WTC11 (cell line): ENCODE measurements around the gene MAPK12. TPM values are rescaled to one million over a fixed set of nuclear protein-coding genes. Genes with fewer than 3 reads are reported as not detected.

Experiments
- ATAC-seq: fragments of 200-7000 bp; cut with Tn5 transposase; 2 replicates; pipeline ENCODE4 v1.10.0; 2021; ENCODE audit warnings: mild to moderate bottlenecking, moderate library complexity
- CTCF ChIA-PET: fragments of 300-600 bp; sonication (Branson Sonifier 250); formaldehyde crosslinking; loops from one replicate; lab custom pipeline; 2021; ENCODE audit warnings: antibody characterized with exemption; lab: Charles Lee
- POLR2A ChIA-PET: fragments of 350-600 bp; sonication (Branson Sonifier 250); formaldehyde crosslinking; loops from one replicate; lab custom pipeline; 2021; ENCODE audit warnings: antibody characterized with exemption; lab: Charles Lee
- DNase-seq: peaks from one replicate; pipeline ENCODE4 v3.0.0; 2021; ENCODE audit warnings: low spot score
- H3K27ac Mint-ChIP-seq: 2 replicates; pipeline ENCODE4 v1.8.0; 2021; ENCODE audit warnings: mixed read lengths
- H3K27me3 Mint-ChIP-seq: 2 replicates; pipeline ENCODE4 v1.8.0; 2021; ENCODE audit warnings: low read depth, mild to moderate bottlenecking, moderate library complexity, mixed read lengths
- H3K36me3 Mint-ChIP-seq: 2 replicates; pipeline ENCODE4 v1.8.0; 2021; ENCODE audit warnings: mixed read lengths
- H3K4me1 Mint-ChIP-seq: 2 replicates; pipeline ENCODE4 v1.8.0; 2022; ENCODE audit warnings: mixed read lengths
- H3K4me3 Mint-ChIP-seq: 2 replicates; pipeline ENCODE4 v1.8.0; 2021; ENCODE audit warnings: mild to moderate bottlenecking, moderate library complexity, mixed read lengths
- H3K9me3 Mint-ChIP-seq: 2 replicates; pipeline ENCODE4 v1.8.0; 2021; ENCODE audit warnings: mixed read lengths
- ATF2 ChIP-seq: sonication (generic); formaldehyde crosslinking; IDR thresholded peaks from 2 replicates; pipeline ENCODE4 v1.8.1; 2022; ENCODE audit warnings: low read depth, missing genetic modification reagents, borderline replicate concordance
- ATF6 ChIP-seq: sonication (generic); formaldehyde crosslinking; IDR thresholded peaks from 2 replicates; pipeline ENCODE4 v1.8.1; 2023; ENCODE audit warnings: mild to moderate bottlenecking, missing genetic modification reagents
- CREM ChIP-seq: sonication (generic); formaldehyde crosslinking; IDR thresholded peaks from 2 replicates; pipeline ENCODE4 v1.8.1; 2022; ENCODE audit warnings: mild to moderate bottlenecking, missing genetic modification reagents, moderate library complexity
- E2F5 ChIP-seq: sonication (generic); formaldehyde crosslinking; IDR thresholded peaks from 2 replicates; pipeline ENCODE4 v1.8.1; 2022; ENCODE audit warnings: mild to moderate bottlenecking, moderate library complexity, missing genetic modification reagents
- FOXJ3 ChIP-seq: sonication (generic); formaldehyde crosslinking; IDR thresholded peaks from 2 replicates; pipeline ENCODE4 v1.9.0; 2021; ENCODE audit warnings: missing genetic modification reagents, mild to moderate bottlenecking, borderline replicate concordance
- FOXK1 ChIP-seq: sonication (generic); formaldehyde crosslinking; IDR thresholded peaks from 2 replicates; pipeline ENCODE4 v1.8.0; 2022; ENCODE audit warnings: mild to moderate bottlenecking, moderate library complexity, missing genetic modification reagents
- HMGXB4 ChIP-seq: sonication (generic); formaldehyde crosslinking; IDR thresholded peaks from 2 replicates; pipeline ENCODE4 v1.8.1; 2023; ENCODE audit warnings: mild to moderate bottlenecking, moderate library complexity, missing genetic modification reagents
- IRF2 ChIP-seq: sonication (generic); formaldehyde crosslinking; IDR thresholded peaks from 2 replicates; pipeline ENCODE4 v1.8.0; 2022; ENCODE audit warnings: low read depth, missing genetic modification reagents, borderline replicate concordance
- JAZF1 ChIP-seq: fragments of 250-450 bp; sonication (Bioruptor Pico); IDR thresholded peaks from 2 replicates; pipeline ENCODE4 v1.9.0; 2021; ENCODE audit warnings: moderate library complexity, mild to moderate bottlenecking, inconsistent platforms
- JUN ChIP-seq: sonication (generic); formaldehyde crosslinking; IDR thresholded peaks from 2 replicates; pipeline ENCODE4 v1.8.0; 2023; ENCODE audit warnings: mild to moderate bottlenecking, missing genetic modification reagents
- KAT7 ChIP-seq: sonication (generic); formaldehyde crosslinking; IDR thresholded peaks from 2 replicates; pipeline ENCODE4 v1.8.1; 2023; ENCODE audit warnings: missing genetic modification reagents, mild to moderate bottlenecking, borderline replicate concordance
- MAX ChIP-seq: sonication (generic); formaldehyde crosslinking; IDR thresholded peaks from 2 replicates; pipeline ENCODE4 v1.8.0; 2022; ENCODE audit warnings: mild to moderate bottlenecking, missing genetic modification reagents
- MYBL2 ChIP-seq: sonication (generic); formaldehyde crosslinking; IDR thresholded peaks from 2 replicates; pipeline ENCODE4 v1.8.1; 2023; ENCODE audit warnings: mild to moderate bottlenecking, moderate library complexity, missing genetic modification reagents
- NR1H2 ChIP-seq: sonication (generic); formaldehyde crosslinking; IDR thresholded peaks from 2 replicates; pipeline ENCODE4 v1.9.0; 2021; ENCODE audit warnings: mild to moderate bottlenecking, moderate library complexity, missing genetic modification reagents
- NR3C1 ChIP-seq: sonication (generic); formaldehyde crosslinking; conservative IDR thresholded peaks from 2 replicates; pipeline ENCODE4 v1.8.1; 2023; ENCODE audit warnings: low read depth, mild to moderate bottlenecking, missing genetic modification reagents
- RELA ChIP-seq: sonication (generic); formaldehyde crosslinking; IDR thresholded peaks from 2 replicates; pipeline ENCODE4 v1.8.1; 2022; ENCODE audit warnings: missing genetic modification reagents, mild to moderate bottlenecking, borderline replicate concordance
- SMAD4 ChIP-seq: sonication (generic); formaldehyde crosslinking; IDR thresholded peaks from 2 replicates; pipeline ENCODE4 v1.8.0; 2022; ENCODE audit warnings: mild to moderate bottlenecking, missing genetic modification reagents
- STAT6 ChIP-seq: sonication (generic); formaldehyde crosslinking; conservative IDR thresholded peaks from 2 replicates; pipeline ENCODE4 v1.8.1; 2023; ENCODE audit warnings: mild to moderate bottlenecking, low read depth, missing genetic modification reagents, moderate library complexity
- TCF7 ChIP-seq: sonication (generic); formaldehyde crosslinking; IDR thresholded peaks from 2 replicates; pipeline ENCODE4 v1.8.0; 2022; ENCODE audit warnings: mild to moderate bottlenecking, low read depth, missing genetic modification reagents, moderate library complexity
- ZMAT4 ChIP-seq: fragments of 250-450 bp; sonication (Bioruptor Pico); IDR thresholded peaks from 2 replicates; pipeline ENCODE4 v1.9.0; 2021; ENCODE audit warnings: mild to moderate bottlenecking
- ZNF138 ChIP-seq: sonication (generic); formaldehyde crosslinking; conservative IDR thresholded peaks from 2 replicates; pipeline ENCODE4 v1.8.1; 2022; ENCODE audit warnings: mild to moderate bottlenecking, moderate library complexity, missing genetic modification reagents
- ZNF219 ChIP-seq: sonication (generic); formaldehyde crosslinking; IDR thresholded peaks from 2 replicates; pipeline ENCODE4 v1.8.0; 2023; ENCODE audit warnings: missing genetic modification reagents, mild to moderate bottlenecking, borderline replicate concordance
- ZNF232 ChIP-seq: sonication (generic); formaldehyde crosslinking; IDR thresholded peaks from 2 replicates; pipeline ENCODE4 v1.8.0; 2022; ENCODE audit warnings: mild to moderate bottlenecking, missing genetic modification reagents
- ZNF263 ChIP-seq: sonication (generic); formaldehyde crosslinking; IDR thresholded peaks from 2 replicates; pipeline ENCODE4 v1.8.1; 2022; ENCODE audit warnings: low read depth, mild to moderate bottlenecking, moderate library complexity, missing genetic modification reagents
- ZNF317 ChIP-seq: sonication (generic); formaldehyde crosslinking; IDR thresholded peaks from 2 replicates; pipeline ENCODE4 v1.8.1; 2023; ENCODE audit warnings: low read depth, mild to moderate bottlenecking, moderate library complexity, missing genetic modification reagents, borderline replicate concordance
- total RNA-seq: library from RNA; stranded (reverse); gene quantifications from 3 replicates; pipeline ENCODE4 v1.2.3, GENCODE V29; 2021

MAPK12 gene
- total RNA-seq, 1 experiment from 2014 or later, result 31.0 TPM

GRCh38 chr22:50303515-50303847 lies 42.0 kb upstream of the MAPK12 start:
- H3K4me3 Mint-ChIP-seq, result no peak overlapping the region
- H3K4me1 Mint-ChIP-seq, result peaks cover 29% of the 10 kb centered on the region
- H3K27me3 Mint-ChIP-seq, result peaks cover 6% of the 10 kb centered on the region; the same call in 1 of the 2 replicates
- CTCF ChIA-PET, result interaction anchor here (0.6 to 2.4 kb wide), 8 partner anchors 10 to 222 kb away, joined by 3 to 16 read pairs (median 4); partner anchors contain the start of genes HDAC10 and SCO2
- H3K27ac Mint-ChIP-seq, result no peak overlapping the region
- POLR2A ChIA-PET, result interaction anchor here (1.9 kb wide), 1 partner anchor 9 kb away, joined by 6 read pairs; no protein-coding TSS in a partner anchor
- ATAC-seq, result no peak
- H3K9me3 Mint-ChIP-seq, result no peaks in the 10 kb centered on the region
- H3K36me3 Mint-ChIP-seq, result no peaks in the 10 kb centered on the region
- DNase-seq, result no peak
- TF ChIP-seq JUN (CRISPR knock-in tag) (no peak), STAT6 (CRISPR knock-in tag) (no peak), NR3C1 (no peak), TCF7 (no peak), MYBL2 (no peak), ATF2 (CRISPR knock-in tag) (no peak), FOXJ3 (CRISPR knock-in tag) (no peak), SMAD4 (CRISPR knock-in tag) (no peak), ATF6 (CRISPR knock-in tag) (no peak), ZNF219 (CRISPR knock-in tag) (no peak), CREM (CRISPR knock-in tag) (no peak)
- TF ChIP-seq, all 79 proteins: peak for 0

- H3K27me3 Mint-ChIP-seq, result peaks cover 6% of the 10 kb centered on the region; the same call in 1 of the 2 replicates
- peaks cover 33% of the 10 kb centered on the region for H3K4me1 Mint-ChIP-seq
- CTCF ChIA-PET, result interaction anchor here (0.5 to 2.3 kb wide), 5 partner anchors 9 to 1867 kb away, joined by 3 to 16 read pairs (median 4); no protein-coding TSS in a partner anchor
- H3K27ac Mint-ChIP-seq, result no peak overlapping the region
- no peaks in the 10 kb centered on the region for H3K9me3 Mint-ChIP-seq
- ATAC-seq (no peak), DNase-seq (no peak)
- POLR2A ChIA-PET, result interaction anchor here (1.5 kb wide), 1 partner anchor 9 kb away, joined by 3 read pairs; no protein-coding TSS in a partner anchor
- H3K36me3 Mint-ChIP-seq, result no peaks in the 10 kb centered on the region
- no peak overlapping the region for H3K4me3 Mint-ChIP-seq
- TF ChIP-seq FOXK1 (CRISPR knock-in tag) (no peak), MAX (CRISPR knock-in tag) (no peak), ZNF232 (no peak), CREM (CRISPR knock-in tag) (no peak), KAT7 (CRISPR knock-in tag) (no peak), IRF2 (CRISPR knock-in tag) (no peak), RELA (CRISPR knock-in tag) (no peak), ZNF317 (no peak), HMGXB4 (CRISPR knock-in tag) (no peak), NR1H2 (CRISPR knock-in tag) (no peak), JAZF1 (CRISPR knock-in tag) (no peak), ZNF138 (CRISPR knock-in tag) (no peak), ZMAT4 (no peak), ZNF263 (no peak), E2F5 (CRISPR knock-in tag) (no peak)
Measured at GRCh38 chr22:50302564-50302963, 41.1 kb upstream of the MAPK12 start.
